Brain pericyte (primary cell): ENCODE measurements around the gene LRRFIP1.
"Not testable (repeated sequence)": the region's sequence is repeated elsewhere in the genome, so short reads cannot be mapped to it uniquely, and the experiment has no call there.

ENCODE experiments used
- DNase-seq: peaks from one replicate; pipeline ENCODE4 v3.0.0-alpha.2; 2012; ENCODE audit warnings: low read depth, low spot score

Gene LRRFIP1

DNA sequence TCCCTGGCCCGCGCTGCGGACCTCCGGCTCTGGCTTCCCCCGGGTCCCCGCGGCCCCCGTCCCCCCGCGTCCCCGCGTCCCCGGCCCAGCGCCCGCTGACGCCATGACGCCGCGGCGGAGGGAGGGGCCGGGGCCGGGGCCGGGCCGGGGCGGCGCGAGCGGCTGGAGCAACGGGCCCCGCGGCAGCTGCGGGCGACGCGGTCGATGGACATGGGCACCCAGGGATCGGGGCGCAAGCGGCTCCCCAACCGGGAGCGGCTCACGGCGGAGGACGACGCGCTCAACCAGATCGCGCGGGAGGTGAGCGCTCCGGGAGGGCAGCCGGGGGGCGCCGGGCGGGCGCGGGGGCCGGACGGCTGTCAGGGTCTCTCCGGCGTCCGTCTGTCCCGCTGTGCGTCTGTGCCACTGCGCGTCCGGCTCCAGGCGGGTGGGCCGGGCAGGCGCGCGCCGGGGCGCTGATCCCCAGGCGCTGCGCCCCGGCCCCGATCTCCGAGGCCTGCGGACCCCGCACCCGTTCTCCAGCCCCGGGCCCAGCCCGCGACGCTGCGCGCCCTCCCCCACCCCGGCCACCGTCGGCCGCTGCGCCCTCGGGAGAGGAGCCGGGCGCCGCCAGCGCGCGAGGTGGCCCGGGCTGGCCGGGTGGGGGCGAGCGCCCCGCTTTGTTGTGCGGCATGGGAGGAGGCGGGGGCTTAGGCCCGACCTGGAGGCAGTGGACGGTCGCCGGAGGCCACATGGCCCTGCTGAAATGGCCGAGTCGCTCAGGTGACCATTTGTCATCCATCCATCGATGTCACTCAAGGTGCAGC, at the start of gene LRRFIP1:
Gene LRRFIP1, plus strand, starts transcription at position 147 of the 806 bp plus-strand sequence. Its CDS starts 58 bp downstream, at position 205.
- no peak for DNase-seq

DNA sequence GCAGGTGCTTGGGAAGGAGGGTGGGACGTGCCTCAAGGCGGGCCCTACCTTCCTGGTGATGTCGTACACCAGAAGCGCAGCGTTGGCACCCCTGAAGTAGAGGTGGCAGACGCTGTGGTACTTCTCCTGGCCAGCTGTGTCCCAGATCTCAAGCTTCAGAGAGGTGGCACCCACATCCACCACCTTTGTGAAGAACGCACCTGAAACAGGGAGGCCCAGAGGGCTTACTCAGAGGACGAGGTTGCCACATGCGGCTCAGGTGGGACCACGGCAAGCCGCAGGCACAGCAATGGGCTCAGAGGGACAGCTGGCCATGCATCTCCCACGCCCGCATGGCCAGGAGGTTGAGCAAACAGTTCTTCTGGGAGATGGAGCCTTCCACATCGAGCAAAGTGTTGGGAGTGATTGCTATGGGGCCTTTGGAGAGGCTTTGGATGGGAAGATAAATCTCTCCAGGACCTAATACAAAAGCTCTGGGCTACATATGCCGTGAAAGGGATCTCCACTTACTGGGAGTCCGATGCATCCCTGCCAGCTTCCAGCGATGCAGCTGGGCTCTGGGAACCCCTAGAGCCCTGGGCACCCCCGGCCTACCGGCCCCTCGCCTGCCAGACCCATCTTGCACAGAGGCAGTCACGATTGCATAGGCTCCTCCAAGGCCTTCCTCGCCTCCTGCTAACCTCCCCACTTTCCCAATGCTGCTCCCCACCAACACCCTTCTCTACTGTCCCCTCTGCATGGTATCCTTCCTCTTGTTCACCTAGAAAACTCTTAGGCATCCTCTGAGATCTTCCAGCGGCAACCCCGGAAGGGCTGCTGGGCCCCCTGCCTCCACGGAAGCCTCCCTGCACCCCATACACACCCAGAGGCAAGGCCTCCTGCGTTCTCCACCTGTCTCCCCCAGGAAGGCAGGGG, 49.2 kb upstream of the LRRFIP1 start:
- DNase-seq: no peak

GRCh38 chr2:237581326-237581725, 46.1 kb upstream of the LRRFIP1 start:
- DNase-seq: no peak

GRCh38 chr2:237581751-237582746, 45.3 kb upstream of the LRRFIP1 start:
- DNase-seq: no peak

- no peak for DNase-seq
Measured at GRCh38 chr2:237583385-237584295, 43.7 kb upstream of the LRRFIP1 start.

GRCh38 chr2:237585590-237586221, 41.7 kb upstream of the LRRFIP1 start:
- DNase-seq: no peak

DNA sequence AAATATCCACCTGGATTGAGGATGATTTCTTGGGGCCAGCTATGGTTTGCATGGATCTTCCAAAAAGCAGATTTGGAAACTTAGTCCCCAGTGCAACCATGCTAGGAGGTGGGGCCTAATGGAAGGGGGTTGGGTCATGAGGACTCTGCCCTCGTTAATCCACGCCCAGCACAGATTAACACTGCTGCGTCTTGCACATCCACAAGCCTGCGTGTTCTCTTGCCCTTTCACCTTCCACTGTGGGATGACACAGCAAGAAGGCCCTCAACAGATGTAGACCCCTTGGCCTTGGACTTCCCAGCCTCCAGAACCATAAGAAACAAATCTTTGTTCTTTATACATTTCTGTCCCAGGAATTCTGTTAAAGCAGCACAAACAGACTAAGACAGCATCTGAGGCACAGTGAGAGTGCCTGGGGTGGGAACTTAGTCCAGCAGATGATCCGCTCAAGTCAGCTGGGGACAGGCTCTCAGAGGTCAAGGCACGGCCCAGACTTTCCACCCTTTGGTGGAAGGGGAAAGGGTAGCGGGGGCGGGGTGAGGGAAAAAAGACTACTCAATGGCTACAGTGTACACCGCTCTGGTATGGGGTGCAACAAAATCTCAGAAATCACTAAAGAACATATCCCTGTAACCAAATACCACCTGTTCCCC, 39.2 kb upstream of the LRRFIP1 start:
- no peak for DNase-seq

DNA sequence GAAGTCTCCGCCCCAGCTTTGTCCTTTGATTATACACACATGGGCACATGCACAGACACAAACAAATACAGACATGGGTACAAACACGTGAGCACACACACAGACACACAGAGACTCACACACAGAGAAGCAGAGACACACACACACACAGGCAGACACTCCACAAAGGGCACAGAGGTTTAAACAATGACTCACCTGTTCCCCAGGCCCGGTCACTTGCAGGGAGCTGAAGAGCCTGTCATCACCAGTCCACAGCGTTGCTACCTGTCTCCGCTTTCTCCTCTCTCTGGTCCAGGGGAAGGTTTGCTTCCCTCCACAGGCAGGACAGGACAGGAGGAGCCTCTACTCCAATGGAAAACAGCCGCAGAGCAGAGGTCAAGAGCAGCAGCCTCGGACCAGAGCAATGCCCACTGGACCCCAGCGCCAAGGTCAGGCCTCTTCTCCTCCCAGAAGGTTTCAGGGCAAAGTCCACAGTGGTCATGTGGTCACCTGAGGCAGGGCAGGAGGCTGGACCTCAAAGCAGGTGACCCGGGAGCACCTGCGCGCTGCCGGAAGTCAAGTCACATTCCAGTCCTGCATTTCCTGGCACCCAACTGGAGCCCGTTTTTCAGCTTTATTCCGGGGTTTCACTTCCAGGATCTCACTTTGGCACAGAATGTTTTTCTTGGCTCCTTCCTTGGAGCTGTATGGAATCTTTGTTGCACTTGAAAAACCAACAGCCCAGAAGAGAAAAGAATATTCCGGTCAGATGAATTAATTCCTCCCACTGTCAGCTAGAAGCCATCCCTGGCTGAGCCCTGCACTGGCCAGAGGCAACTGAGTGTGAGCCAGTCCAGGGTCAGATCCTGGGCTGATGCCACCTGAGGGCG, 36.9 kb upstream of the LRRFIP1 start, which contains the start of gene RAB17:
Gene RAB17, minus strand, starts transcription at position 463 of the 869 bp plus-strand sequence. CDS start 4,580 bp downstream, outside the sequence.
- DNase-seq: no peak

GRCh38 chr2:237591141-237591881, 36.1 kb upstream of the LRRFIP1 start:
- DNase-seq: no peak

- DNase-seq: no peak
Measured at GRCh38 chr2:237592425-237592980, 34.9 kb upstream of the LRRFIP1 start.

GRCh38 chr2:237593036-237593435, 34.4 kb upstream of the LRRFIP1 start:
- no peak for DNase-seq

GRCh38 chr2:237593596-237594320, 33.6 kb upstream of the LRRFIP1 start:
- DNase-seq: no peak

GRCh38 chr2:237594514-237594871, 32.9 kb upstream of the LRRFIP1 start:
- DNase-seq: no peak

DNA sequence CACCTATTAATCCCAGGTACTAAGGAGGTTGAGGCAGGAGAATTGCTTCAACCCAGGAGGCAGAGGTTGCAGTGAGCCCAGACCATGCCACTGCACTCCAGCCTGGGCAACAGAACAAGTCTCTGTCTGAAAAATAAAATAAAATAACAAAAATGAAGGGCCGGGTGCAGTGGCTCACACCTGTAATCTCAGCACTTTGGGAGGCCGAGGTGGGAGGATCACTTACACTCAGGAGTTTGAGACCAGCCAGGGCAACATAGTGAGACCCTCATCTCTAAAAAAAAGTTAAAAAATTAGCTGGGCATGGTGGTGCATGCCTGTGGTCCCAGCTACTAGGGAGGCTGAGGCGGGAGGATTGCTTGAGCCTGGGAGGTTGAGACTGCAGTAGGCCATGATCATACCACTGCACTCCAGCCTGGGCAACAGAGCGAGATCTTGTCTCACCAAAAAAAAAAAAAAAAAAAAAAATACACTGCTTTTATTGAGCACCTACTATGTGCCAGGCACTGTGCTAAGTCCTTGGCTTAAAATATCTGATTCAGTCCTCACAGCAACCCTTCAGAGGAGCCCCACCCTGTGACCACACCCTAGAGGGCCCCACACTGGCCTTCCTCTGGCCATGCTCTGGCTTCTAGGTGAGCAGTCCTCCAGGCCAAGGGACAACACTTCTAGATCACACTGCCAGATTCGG, 31.4 kb upstream of the LRRFIP1 start:
- not testable (repeated sequence) for DNase-seq

GRCh38 chr2:237596520-237597195, 30.7 kb upstream of the LRRFIP1 start:
- no peak for DNase-seq
